ENCODE data around the gene PRG3.
A peak's percentile ranks its signal among the peaks of the same experiment; 100 is the strongest.
"Not testable (repeated sequence)": the region's sequence is repeated elsewhere in the genome, so short reads cannot be mapped to it uniquely, and the experiment has no call there.

The PRG3 gene

GRCh38 chr11:57358543-57358961, 22.4 kb downstream of the PRG3 start:
- DNase-seq = no peak

- no peak for DNase-seq
Observed at GRCh38 chr11:57357856-57358255, 23.1 kb downstream of the PRG3 start.

GRCh38 chr11:57357310-57357709, 23.6 kb downstream of the PRG3 start:
- DNase-seq = no peak

- peak; percentile 21 for DNase-seq
Observed at GRCh38 chr11:57356268-57356667, 24.7 kb downstream of the PRG3 start.

GRCh38 chr11:57354699-57355098, 26.3 kb downstream of the PRG3 start:
- DNase-seq = no peak

GRCh38 chr11:57353852-57354251, 27.1 kb downstream of the PRG3 start:
- DNase-seq = no peak

GRCh38 chr11:57353446-57353845, 27.5 kb downstream of the PRG3 start:
- DNase-seq = no peak

GRCh38 chr11:57353036-57353435, 27.9 kb downstream of the PRG3 start:
- no peak for DNase-seq

- DNase-seq = peak; percentile 72
Observed at GRCh38 chr11:57349491-57350274, 31.3 kb downstream of the PRG3 start.

GRCh38 chr11:57348636-57349313, 32.2 kb downstream of the PRG3 start:
- no peak for DNase-seq

- DNase-seq = no peak
Observed at GRCh38 chr11:57348052-57348451, 32.9 kb downstream of the PRG3 start.

- DNase-seq = no peak
Observed at GRCh38 chr11:57347336-57347735, 33.6 kb downstream of the PRG3 start.

GRCh38 chr11:57345555-57346211, 35.3 kb downstream of the PRG3 start:
- peak; percentile 85 for DNase-seq

- no peak for DNase-seq
Observed at GRCh38 chr11:57344826-57345225, 36.1 kb downstream of the PRG3 start.

GRCh38 chr11:57343825-57344224, 37.1 kb downstream of the PRG3 start:
- DNase-seq = no peak

- DNase-seq = no peak
Observed at GRCh38 chr11:57342702-57343101, 38.2 kb downstream of the PRG3 start.

GRCh38 chr11:57341250-57341808, 39.6 kb downstream of the PRG3 start:
- DNase-seq = no peak

- DNase-seq = peak; percentile 52
Observed at GRCh38 chr11:57340039-57340615, 40.8 kb downstream of the PRG3 start.

- no peak for DNase-seq
Observed at GRCh38 chr11:57339328-57339727, 41.6 kb downstream of the PRG3 start.

- DNase-seq = no peak
Observed at GRCh38 chr11:57338142-57338541, 42.8 kb downstream of the PRG3 start, which contains the start of gene P2RX3. Gene P2RX3 (plus strand): TSS chr11:57338352. CDS start chr11:57338551, 199 bp downstream.

- DNase-seq = not testable (repeated sequence)
Observed at GRCh38 chr11:57336856-57337255, 44.1 kb downstream of the PRG3 start.

GRCh38 chr11:57336111-57336666, 44.8 kb downstream of the PRG3 start:
- no peak for DNase-seq
